ENCODE data around the gene PDZK1IP1. TPM values are rescaled to one million over a fixed set of nuclear protein-coding genes. Genes with fewer than 3 reads are reported as not detected.
A peak's percentile ranks its signal among the peaks of the same experiment; 100 is the strongest.

PDZK1IP1 gene
- total RNA-seq, 2 donors from 2014 or later, result 5.9 to 36.1 TPM

DNA sequence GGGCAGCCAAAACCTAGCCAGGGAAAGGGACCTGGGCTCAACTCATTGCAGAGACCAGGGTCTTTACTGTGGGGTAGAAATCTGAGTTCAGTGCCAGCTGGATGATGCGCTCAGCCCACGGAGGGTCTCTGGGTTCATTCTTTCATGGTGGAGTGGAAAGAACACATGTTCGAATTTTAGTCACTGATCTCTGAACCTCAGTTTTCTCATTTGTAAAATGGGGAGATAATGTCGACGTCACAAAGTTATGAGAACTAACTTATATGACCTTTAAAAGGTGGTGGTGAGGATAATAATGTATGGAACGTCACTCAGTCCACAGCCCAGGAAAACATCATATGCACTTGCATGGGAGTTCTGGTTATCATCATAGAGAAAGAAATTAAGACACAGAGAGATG, 43.4 kb upstream of the PDZK1IP1 start:
- intact Hi-C loops (cut with DNase I), result no loop called here
- Histone ChIP-seq H3K27ac (no peak overlapping the region), H3K36me3 (no peaks in the 10 kb centered on the region), H3K4me1 (replicated peaks) (no peaks in the 10 kb centered on the region), H3K27me3 (replicated peaks; ENCODE audit: insufficient read depth) (peaks cover 38% of the 10 kb centered on the region), H3K4me3 (no peak overlapping the region), H3K9me3 (no peaks in the 10 kb centered on the region)
- 77% methylated on average over 6 of the region's 6 CpGs for WGBS
- no peak for DNase-seq (ENCODE audit: low spot score)
- TF ChIP-seq POLR2A (IDR thresholded peaks at IDR 0.05), result no peak
- TF ChIP-seq, protein P1, sequence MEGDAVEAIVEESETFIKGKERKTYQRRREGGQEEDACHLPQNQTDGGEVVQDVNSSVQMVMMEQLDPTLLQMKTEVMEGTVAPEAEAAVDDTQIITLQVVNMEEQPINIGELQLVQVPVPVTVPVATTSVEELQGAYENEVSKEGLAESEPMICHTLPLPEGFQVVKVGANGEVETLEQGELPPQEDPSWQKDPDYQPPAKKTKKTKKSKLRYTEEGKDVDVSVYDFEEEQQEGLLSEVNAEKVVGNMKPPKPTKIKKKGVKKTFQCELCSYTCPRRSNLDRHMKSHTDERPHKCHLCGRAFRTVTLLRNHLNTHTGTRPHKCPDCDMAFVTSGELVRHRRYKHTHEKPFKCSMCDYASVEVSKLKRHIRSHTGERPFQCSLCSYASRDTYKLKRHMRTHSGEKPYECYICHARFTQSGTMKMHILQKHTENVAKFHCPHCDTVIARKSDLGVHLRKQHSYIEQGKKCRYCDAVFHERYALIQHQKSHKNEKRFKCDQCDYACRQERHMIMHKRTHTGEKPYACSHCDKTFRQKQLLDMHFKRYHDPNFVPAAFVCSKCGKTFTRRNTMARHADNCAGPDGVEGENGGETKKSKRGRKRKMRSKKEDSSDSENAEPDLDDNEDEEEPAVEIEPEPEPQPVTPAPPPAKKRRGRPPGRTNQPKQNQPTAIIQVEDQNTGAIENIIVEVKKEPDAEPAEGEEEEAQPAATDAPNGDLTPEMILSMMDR (IDR thresholded peaks at IDR 0.05), result no peak

DNA sequence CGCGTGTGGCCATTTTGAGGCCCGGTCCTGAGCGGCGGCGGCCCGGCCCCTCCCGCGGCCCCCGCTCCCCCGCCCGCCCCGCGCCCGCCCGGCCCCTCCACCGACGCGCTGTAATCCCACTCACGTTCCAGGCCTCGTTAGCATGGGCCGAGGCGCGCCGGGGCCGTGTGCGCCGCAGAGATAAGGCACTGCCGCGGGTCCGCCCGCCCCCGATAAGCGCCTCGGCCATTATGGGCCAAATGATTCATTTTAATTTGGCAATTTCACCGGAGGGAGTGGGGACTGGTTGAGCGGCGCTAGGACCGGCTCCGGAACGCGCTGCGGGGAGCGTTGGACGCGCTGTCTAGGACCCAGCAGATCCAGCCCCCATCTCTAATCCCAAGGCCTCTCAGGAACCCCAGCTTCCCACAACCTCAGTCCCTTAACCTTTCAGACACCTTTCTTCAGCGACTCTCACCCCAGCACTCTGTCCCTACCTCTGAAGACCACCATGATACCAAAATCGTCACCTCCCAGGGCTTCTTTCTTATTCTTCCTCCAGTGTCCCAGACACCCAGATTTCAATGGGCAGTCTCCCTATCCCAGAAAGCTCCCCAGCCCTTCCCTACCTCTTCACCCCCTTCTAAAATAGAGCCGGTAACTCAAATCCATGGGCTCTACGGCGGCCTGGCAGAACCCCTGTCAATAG, 42.5 kb upstream of the PDZK1IP1 start, which contains the start of gene TAL1:
TAL1 (minus strand) TSS at position 39 of the 688 bp plus-strand sequence. CDS start 6,337 bp downstream, outside the sequence.
- Histone ChIP-seq H3K36me3 (no peaks in the 10 kb centered on the region), H3K4me3 (peak within 1 kb of the TSS in 1 of 2 donors; percentile 16), H3K27me3 (replicated peaks; ENCODE audit: insufficient read depth) (peaks cover 38% of the 10 kb centered on the region), H3K9me3 (no peaks in the 10 kb centered on the region), H3K27ac (peak within 1 kb of the TSS in 1 of 2 donors; percentile 37), H3K4me1 (replicated peaks) (no peaks in the 10 kb centered on the region)
- TF ChIP-seq, protein P1 (IDR thresholded peaks at IDR 0.05), result no peak
- no peak for TF ChIP-seq POLR2AphosphoS5 (IDR thresholded peaks at IDR 0.05)
- no peak for TF ChIP-seq POLR2A (IDR thresholded peaks at IDR 0.05)
- WGBS, result 10% methylated on average over 32 of the region's 51 CpGs
- DNase-seq (ENCODE audit: low spot score), result no peak
- intact Hi-C loops (cut with DNase I), result no loop called here

DNA sequence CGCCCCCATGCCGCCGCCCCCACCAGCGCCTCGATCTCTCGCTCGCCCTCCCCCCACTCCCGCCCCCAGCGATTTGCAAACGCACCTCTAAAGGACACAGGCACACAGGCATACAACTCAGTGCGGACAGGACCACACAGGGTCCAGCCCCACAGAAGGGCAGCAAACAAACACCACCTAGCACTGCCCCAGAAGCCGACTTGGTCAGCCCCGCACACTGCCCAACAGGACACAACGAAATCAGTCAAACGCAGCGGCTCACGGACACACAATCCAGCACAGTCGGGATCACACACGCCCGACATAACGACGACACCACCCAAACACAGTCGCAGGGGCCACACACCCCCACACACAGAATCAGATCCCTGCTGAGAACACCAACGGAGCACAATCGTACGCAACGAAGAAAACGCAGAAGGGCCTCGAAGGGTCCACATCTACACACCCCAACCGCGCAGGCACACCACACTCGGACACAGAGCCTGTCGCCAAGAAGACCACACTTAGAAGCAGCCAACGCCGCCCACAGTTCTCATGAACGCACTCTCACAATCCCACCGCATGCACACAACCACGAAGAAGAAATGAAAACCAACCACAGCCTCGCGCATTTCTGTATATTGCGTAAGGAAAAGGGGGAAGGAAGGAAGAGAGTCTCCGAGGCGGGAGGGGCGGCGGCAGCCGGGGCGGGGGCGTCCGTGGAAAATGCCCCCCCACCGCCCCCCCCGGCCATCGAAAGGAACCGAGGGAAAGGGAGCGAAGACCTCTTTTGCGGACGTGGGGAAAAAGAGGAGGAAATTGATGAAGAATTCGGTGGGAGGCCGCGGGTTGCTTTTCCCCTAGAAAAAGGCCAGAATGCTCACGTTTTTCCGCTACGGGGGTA, 41.7 kb upstream of the PDZK1IP1 start:
- H3K9me3 ChIP-seq, result no peaks in the 10 kb centered on the region
- peak overlapping the region in 1 of 2 donors; percentile 16 for H3K4me3 ChIP-seq
- H3K27me3 ChIP-seq (replicated peaks; ENCODE audit: insufficient read depth), result peaks cover 38% of the 10 kb centered on the region
- H3K4me1 ChIP-seq (replicated peaks), result no peaks in the 10 kb centered on the region
- 4% methylated on average over 61 of the region's 62 CpGs for WGBS
- intact Hi-C loops (cut with DNase I), result no loop called here
- no peaks in the 10 kb centered on the region for H3K36me3 ChIP-seq
- peak overlapping the region in 1 of 2 donors; percentile 37 for H3K27ac ChIP-seq
- TF ChIP-seq POLR2A (IDR thresholded peaks at IDR 0.05), result no peak
- TF ChIP-seq, protein P1 (IDR thresholded peaks at IDR 0.05), result no peak
- peak; percentile 36 for TF ChIP-seq POLR2AphosphoS5 (IDR thresholded peaks at IDR 0.05)
- no peak for DNase-seq (ENCODE audit: low spot score)

DNA sequence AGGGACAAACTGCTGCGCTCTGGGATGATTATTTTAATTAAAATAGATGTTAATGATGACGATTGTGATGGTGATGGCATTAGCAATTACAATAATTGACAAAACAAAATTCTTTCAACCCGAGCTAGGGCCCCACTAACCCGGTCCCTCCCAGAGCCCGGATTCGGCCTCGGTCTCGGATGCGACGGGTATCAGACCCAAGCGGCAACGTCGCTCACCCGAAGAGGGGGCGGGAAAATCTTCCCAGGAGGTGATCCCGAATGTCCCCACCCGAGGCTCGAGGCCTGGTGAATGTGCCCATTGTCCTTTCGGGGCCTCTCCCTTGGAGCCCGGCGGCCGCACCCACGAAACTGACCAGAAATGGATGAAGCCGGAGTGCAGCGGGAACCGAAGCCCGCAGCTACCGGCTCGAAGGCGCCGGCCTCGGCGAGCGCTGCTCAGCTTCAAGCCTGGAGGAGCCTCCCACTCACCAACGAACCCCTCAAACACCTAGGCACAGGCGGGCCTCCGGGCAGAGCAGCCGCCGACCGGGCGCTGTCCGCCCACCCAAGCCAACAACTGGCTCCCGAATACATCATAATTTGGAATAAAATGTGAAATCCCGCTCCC, 41.0 kb upstream of the PDZK1IP1 start:
- DNase-seq (ENCODE audit: low spot score), result no peak
- WGBS, result 10% methylated on average over 31 of the region's 44 CpGs
- no peaks in the 10 kb centered on the region for H3K9me3 ChIP-seq
- H3K4me3 ChIP-seq, result peak overlapping the region in 1 of 2 donors; percentile 16
- no peaks in the 10 kb centered on the region for H3K36me3 ChIP-seq
- H3K4me1 ChIP-seq (replicated peaks), result no peaks in the 10 kb centered on the region
- peaks cover 40% of the 10 kb centered on the region for H3K27me3 ChIP-seq (replicated peaks; ENCODE audit: insufficient read depth)
- peak overlapping the region in 1 of 2 donors; percentile 37 for H3K27ac ChIP-seq
- intact Hi-C loops (cut with DNase I), result no loop called here
- TF ChIP-seq POLR2AphosphoS5 (IDR thresholded peaks at IDR 0.05) (no peak), POLR2A (IDR thresholded peaks at IDR 0.05) (no peak)
- TF ChIP-seq, protein P1 (IDR thresholded peaks at IDR 0.05), result no peak
